Smooth muscle cell (in vitro differentiated cells): ENCODE results near the gene ANKH. TPM values are rescaled to one million over a fixed set of nuclear protein-coding genes. Genes with fewer than 3 reads are reported as not detected.

ENCODE experiments used
- DNase-seq: peaks from one replicate; lab custom pipeline; 2025; ENCODE audit not compliant: unreplicated experiment; lab: John Stamatoyannopoulos, UW
- H2AFZ ChIP-seq: fragments of 200-600 bp; sonication (generic); 2 replicates; pipeline ENCODE4 v1.6.0; 2016; ENCODE audit warnings: antibody characterized with exemption, low read depth, mild to moderate bottlenecking
- H3F3A ChIP-seq: fragments of 200-600 bp; sonication (generic); 2 replicates; pipeline ENCODE4 v1.6.0; 2017; ENCODE audit warnings: antibody characterized with exemption, low read depth
- H3K27ac ChIP-seq: fragments of 200-600 bp; sonication (generic); 2 replicates; pipeline ENCODE4 v1.5.1; 2016; ENCODE audit warnings: low read depth, mild to moderate bottlenecking
- H3K27me3 ChIP-seq: fragments of 200-600 bp; sonication (generic); 2 replicates; pipeline ENCODE4 v1.6.1; 2016; ENCODE audit warnings: low read depth, mild to moderate bottlenecking
- H3K36me3 ChIP-seq: fragments of 200-600 bp; sonication (generic); 2 replicates; pipeline ENCODE4 v1.5.1; 2016; ENCODE audit warnings: low read depth
- H3K4me1 ChIP-seq: fragments of 200-600 bp; sonication (generic); 2 replicates; pipeline ENCODE4 v1.5.1; 2016; ENCODE audit warnings: low read depth
- H3K4me2 ChIP-seq: fragments of 200-600 bp; sonication (generic); 2 replicates; pipeline ENCODE4 v1.6.0; 2016; ENCODE audit warnings: mild to moderate bottlenecking
- H3K4me3 ChIP-seq: fragments of 200-600 bp; sonication (generic); 2 replicates; pipeline ENCODE4 v1.5.1; 2016; ENCODE audit warnings: mild to moderate bottlenecking
- H3K79me2 ChIP-seq: fragments of 200-600 bp; sonication (generic); 2 replicates; pipeline ENCODE4 v1.6.0; 2016; ENCODE audit warnings: low read depth, mild to moderate bottlenecking
- H3K9ac ChIP-seq: fragments of 200-600 bp; sonication (generic); 2 replicates; pipeline ENCODE4 v1.6.0; 2016; ENCODE audit warnings: low read depth
- H3K9me3 ChIP-seq: fragments of 200-600 bp; sonication (generic); replicated peaks from 2 replicates; pipeline ENCODE4 v1.5.1; 2016; ENCODE audit warnings: low read depth
- H4K20me1 ChIP-seq: fragments of 200-600 bp; sonication (generic); 2 replicates; pipeline ENCODE4 v1.6.0; 2016; ENCODE audit warnings: low read depth
- WGBS: methylation state at CpG from one replicate; pipeline ENCODE4 v1.1.7; 2016; ENCODE audit warnings: low lambda C conversion rate; 5-methylcytosine and 5-hydroxymethylcytosine counted together
- polyA plus RNA-seq: library from polyadenylated mRNA; unstranded; fragments of >200 nt; fragmentation: Nextera tagmentation; extraction: Ambion mirVana; gene quantifications from 2 replicates; pipeline ENCODE4 v1.2.1, GENCODE V29; 2016
- total RNA-seq: library from RNA; depleted of rRNA; stranded (reverse); fragments of >200 nt; gene quantifications from 2 replicates; pipeline ENCODE4 v1.2.3, GENCODE V29; 2014
- TF ChIP-seq, protein P1 (sequence below): fragments of 200-600 bp; sonication (generic); IDR thresholded peaks from 2 replicates; pipeline ENCODE4 v1.5.1; 2017; ENCODE audit warnings: borderline replicate concordance, mild to moderate bottlenecking, antibody characterized with exemption; ENCODE audit not compliant: insufficient read depth, poor library complexity, severe bottlenecking

The ANKH gene
- total and polyA plus RNA-seq, 2 experiments from 2014 or later = 48.0 to 56.6 TPM

DNA sequence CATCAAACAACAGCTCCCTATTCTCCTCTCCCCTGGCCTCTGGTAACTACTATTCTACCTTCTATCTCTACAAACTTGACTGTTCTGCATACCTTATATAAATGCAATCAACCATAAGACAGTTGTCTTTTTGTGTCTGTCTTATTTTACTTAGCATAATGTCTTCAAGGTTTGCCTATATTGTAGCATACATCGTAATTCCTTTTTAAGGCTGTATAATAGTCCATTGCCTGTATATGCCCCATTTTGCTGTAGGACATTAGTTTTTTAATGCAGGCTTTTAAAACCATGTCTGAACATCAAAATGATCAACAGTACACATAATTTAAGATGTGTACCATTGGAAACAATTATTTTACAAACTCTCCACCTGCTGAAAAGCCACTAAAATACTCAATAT is 12.4 kb downstream of the ANKH start:
- H3K79me2 ChIP-seq = peaks cover 24% of the 10 kb centered on the region
- H4K20me1 ChIP-seq = peaks cover 71% of the 10 kb centered on the region
- no peak overlapping the region for H3K4me3 ChIP-seq
- no peaks in the 10 kb centered on the region for H3K4me1 ChIP-seq
- no peak for DNase-seq
- H2AFZ ChIP-seq = no peak overlapping the region
- no peaks in the 10 kb centered on the region for H3K36me3 ChIP-seq
- TF ChIP-seq, protein P1, sequence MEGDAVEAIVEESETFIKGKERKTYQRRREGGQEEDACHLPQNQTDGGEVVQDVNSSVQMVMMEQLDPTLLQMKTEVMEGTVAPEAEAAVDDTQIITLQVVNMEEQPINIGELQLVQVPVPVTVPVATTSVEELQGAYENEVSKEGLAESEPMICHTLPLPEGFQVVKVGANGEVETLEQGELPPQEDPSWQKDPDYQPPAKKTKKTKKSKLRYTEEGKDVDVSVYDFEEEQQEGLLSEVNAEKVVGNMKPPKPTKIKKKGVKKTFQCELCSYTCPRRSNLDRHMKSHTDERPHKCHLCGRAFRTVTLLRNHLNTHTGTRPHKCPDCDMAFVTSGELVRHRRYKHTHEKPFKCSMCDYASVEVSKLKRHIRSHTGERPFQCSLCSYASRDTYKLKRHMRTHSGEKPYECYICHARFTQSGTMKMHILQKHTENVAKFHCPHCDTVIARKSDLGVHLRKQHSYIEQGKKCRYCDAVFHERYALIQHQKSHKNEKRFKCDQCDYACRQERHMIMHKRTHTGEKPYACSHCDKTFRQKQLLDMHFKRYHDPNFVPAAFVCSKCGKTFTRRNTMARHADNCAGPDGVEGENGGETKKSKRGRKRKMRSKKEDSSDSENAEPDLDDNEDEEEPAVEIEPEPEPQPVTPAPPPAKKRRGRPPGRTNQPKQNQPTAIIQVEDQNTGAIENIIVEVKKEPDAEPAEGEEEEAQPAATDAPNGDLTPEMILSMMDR = no peak
- no peaks in the 10 kb centered on the region for H3K9me3 ChIP-seq
- H3F3A ChIP-seq = no peaks in the 10 kb centered on the region
- H3K9ac ChIP-seq = no peak overlapping the region
- 100% methylated on average over 1 of the region's 1 CpG for WGBS
- H3K27me3 ChIP-seq = no peaks in the 10 kb centered on the region
- no peak overlapping the region for H3K27ac ChIP-seq
- no peak overlapping the region for H3K4me2 ChIP-seq

DNA sequence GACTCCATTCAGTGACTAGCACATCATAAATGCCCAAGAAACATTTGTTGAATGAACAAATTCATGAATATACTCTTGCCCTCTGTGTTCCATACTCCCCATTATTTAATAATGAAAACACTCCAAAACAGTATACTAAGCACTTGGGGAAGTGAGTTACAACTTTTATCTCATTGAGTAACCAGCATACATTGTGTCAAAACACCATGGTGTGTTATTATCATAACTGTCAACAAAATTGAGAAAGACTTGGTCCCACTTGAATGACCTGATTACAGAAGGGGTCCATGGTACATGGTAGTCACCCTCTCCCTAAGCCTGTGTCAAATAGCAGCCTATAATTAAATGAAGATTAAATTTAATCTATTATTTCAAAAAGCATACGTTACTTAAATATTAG is 16.2 kb downstream of the ANKH start:
- Histone ChIP-seq H3K4me3 (no peak overlapping the region), H2AFZ (no peak overlapping the region), H4K20me1 (peaks cover 64% of the 10 kb centered on the region), H3F3A (no peaks in the 10 kb centered on the region), H3K9ac (no peak overlapping the region), H3K9me3 (no peaks in the 10 kb centered on the region), H3K4me1 (peaks cover 11% of the 10 kb centered on the region), H3K79me2 (peaks cover 15% of the 10 kb centered on the region), H3K27me3 (no peaks in the 10 kb centered on the region), H3K36me3 (no peaks in the 10 kb centered on the region), H3K27ac (no peak overlapping the region), H3K4me2 (no peak overlapping the region)
- no peak for DNase-seq
- TF ChIP-seq, protein P1 = no peak
- WGBS = 91% methylated on average over 1 of the region's 1 CpG

DNA sequence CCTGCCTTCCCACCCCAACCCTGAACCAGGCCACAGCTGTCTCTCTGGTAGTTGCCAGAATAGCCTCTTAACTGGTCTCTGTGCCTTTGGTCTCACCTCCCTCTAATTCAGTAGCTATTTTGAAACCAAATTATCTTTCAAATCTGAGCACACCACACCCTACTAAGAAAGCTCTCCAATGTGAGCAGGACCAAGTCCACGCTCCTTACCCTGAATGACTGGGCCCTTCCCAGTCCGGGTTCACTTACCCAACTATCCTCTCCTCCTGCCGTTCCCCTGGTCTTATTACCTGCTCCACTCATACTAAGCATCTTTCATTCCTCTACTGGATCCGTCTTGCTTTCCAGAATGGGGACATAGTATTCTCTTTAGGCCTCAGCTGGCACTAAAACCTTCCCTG is 16.8 kb downstream of the ANKH start:
- H4K20me1 ChIP-seq = peaks cover 70% of the 10 kb centered on the region
- peaks cover 15% of the 10 kb centered on the region for H3K4me1 ChIP-seq
- H2AFZ ChIP-seq = no peak overlapping the region
- peaks cover 15% of the 10 kb centered on the region for H3K79me2 ChIP-seq
- TF ChIP-seq, protein P1 = no peak
- no peak overlapping the region for H3K4me2 ChIP-seq
- H3K27me3 ChIP-seq = no peaks in the 10 kb centered on the region
- no peaks in the 10 kb centered on the region for H3K9me3 ChIP-seq
- no peaks in the 10 kb centered on the region for H3F3A ChIP-seq
- H3K36me3 ChIP-seq = no peaks in the 10 kb centered on the region
- no peak overlapping the region for H3K9ac ChIP-seq
- no peak overlapping the region for H3K4me3 ChIP-seq
- no peak for DNase-seq
- no peak overlapping the region for H3K27ac ChIP-seq
- WGBS = 97% methylated on average over 4 of the region's 4 CpGs

DNA sequence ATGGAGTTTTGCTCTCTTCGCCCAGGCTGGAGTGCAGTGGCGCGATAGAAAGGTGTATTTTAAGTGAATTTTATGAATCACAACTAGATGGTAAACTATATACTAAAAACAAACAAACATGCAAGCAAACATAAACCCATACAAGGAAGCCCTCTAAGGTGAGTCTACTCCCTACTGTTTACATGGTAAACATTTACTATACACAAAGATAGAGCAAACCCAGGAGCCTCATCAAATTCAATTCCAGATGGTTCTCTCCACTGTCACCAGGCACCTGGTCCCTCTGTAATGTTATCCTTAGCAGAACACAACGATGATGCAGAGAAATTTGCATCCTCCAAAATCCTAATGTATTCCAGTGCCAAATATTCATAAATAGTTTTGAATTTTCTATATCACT is 17.9 kb downstream of the ANKH start:
- Histone ChIP-seq H3F3A (no peaks in the 10 kb centered on the region), H3K27me3 (no peaks in the 10 kb centered on the region), H3K9me3 (no peaks in the 10 kb centered on the region), H3K4me3 (no peak overlapping the region), H3K9ac (no peak overlapping the region), H3K27ac (no peak overlapping the region), H3K4me1 (peaks cover 18% of the 10 kb centered on the region), H4K20me1 (peaks cover 68% of the 10 kb centered on the region), H3K79me2 (peaks cover 9% of the 10 kb centered on the region), H3K36me3 (no peaks in the 10 kb centered on the region), H2AFZ (no peak overlapping the region), H3K4me2 (no peak overlapping the region)
- DNase-seq = no peak
- TF ChIP-seq, protein P1 = no peak
- WGBS = 95% methylated on average over 4 of the region's 4 CpGs
